SHP77 treated with DMSO at 0.1 percent for 48 hours (cell line): ENCODE measurements around the gene CCDC179.

ENCODE experiments used
- DNase-seq: peaks from one replicate; lab custom pipeline; 2025; lab: John Stamatoyannopoulos, UW

CCDC179 gene

GRCh38 chr11:22860241-22860640, at the start of gene CCDC179:
CCDC179 (minus strand) TSS chr11:22860474; CDS start chr11:22860421, 53 bp downstream.
- DNase-seq = no peak

- no peak for DNase-seq
Observed at GRCh38 chr11:22903782-22904181, 43.5 kb upstream of the CCDC179 start.

- DNase-seq = no peak
Observed at GRCh38 chr11:22901603-22902002, 41.3 kb upstream of the CCDC179 start.

GRCh38 chr11:22900764-22901486, 40.7 kb upstream of the CCDC179 start:
- no peak for DNase-seq

- no peak for DNase-seq
Observed at GRCh38 chr11:22898036-22898435, 37.8 kb upstream of the CCDC179 start.

GRCh38 chr11:22890227-22890626, 30.0 kb upstream of the CCDC179 start:
- DNase-seq = no peak

- DNase-seq = no peak
Observed at GRCh38 chr11:22884217-22884616, 23.9 kb upstream of the CCDC179 start.

- no peak for DNase-seq
Observed at GRCh38 chr11:22879630-22880029, 19.4 kb upstream of the CCDC179 start.

- DNase-seq = no peak
Observed at GRCh38 chr11:22878604-22879003, 18.3 kb upstream of the CCDC179 start.

- DNase-seq = no peak
Observed at GRCh38 chr11:22878039-22878438, 17.8 kb upstream of the CCDC179 start.

GRCh38 chr11:22875869-22876473, 15.7 kb upstream of the CCDC179 start:
- peak; percentile 24 for DNase-seq

- DNase-seq = no peak
Observed at GRCh38 chr11:22869325-22869724, 9.1 kb upstream of the CCDC179 start.

GRCh38 chr11:22859756-22860155, 518 bp downstream of the CCDC179 start:
- DNase-seq = no peak

- no peak for DNase-seq
Observed at GRCh38 chr11:22851477-22851876, 8.8 kb downstream of the CCDC179 start.

GRCh38 chr11:22846726-22847125, 13.5 kb downstream of the CCDC179 start:
- no peak for DNase-seq

GRCh38 chr11:22832315-22833015, 27.8 kb downstream of the CCDC179 start:
- no peak for DNase-seq

- DNase-seq = no peak
Observed at GRCh38 chr11:22830082-22830414, 30.2 kb downstream of the CCDC179 start.

- peak; percentile 47 for DNase-seq
Observed at GRCh38 chr11:22829231-22830081, 30.8 kb downstream of the CCDC179 start, which contains the start of gene SVIP. SVIP (minus strand) TSS chr11:22829801; CDS start chr11:22829748, 53 bp downstream.

- no peak for DNase-seq
Observed at GRCh38 chr11:22828373-22828772, 31.9 kb downstream of the CCDC179 start.

GRCh38 chr11:22822203-22822602, 38.1 kb downstream of the CCDC179 start:
- DNase-seq = no peak

GRCh38 chr11:22809893-22810292, 50.4 kb downstream of the CCDC179 start:
- no peak for DNase-seq

- no peak for DNase-seq
Observed at GRCh38 chr11:22808571-22809197, 51.6 kb downstream of the CCDC179 start.
